K562 (cell line): ENCODE measurements around the gene MID1IP1. TPM values are rescaled to one million over a fixed set of nuclear protein-coding genes. Genes with fewer than 3 reads are reported as not detected.
A peak's percentile ranks its signal among the peaks of the same experiment; 100 is the strongest.

ENCODE experiments used
- ATAC-seq: fragments of 200-7000 bp; cut with Tn5 transposase; 3 replicates; pipeline ENCODE4 v1.9.1; 2020; ENCODE audit warnings: moderate library complexity
- BruUV-seq: library from RNA; stranded (reverse); fragments of 400-500 nt; replicated peaks from 2 replicates; lab custom pipeline; 2021; lab: Mats Ljungman, UMichigan
- CTCF ChIA-PET: fragments of 300-600 bp; formaldehyde crosslinking; extraction: SDS; loops from one replicate; lab custom pipeline; 2021; ENCODE audit warnings: low intra/inter-chr PET ratio; lab: Yijun Ruan, JAX
- POLR2A ChIA-PET: fragments of 300-600, 350-650 bp; sonication (Branson Sonifier 250); formaldehyde crosslinking; extraction: SDS; loops from one replicate; lab custom pipeline; 2021; ENCODE audit warnings: antibody characterized with exemption, inconsistent platforms; lab: Yijun Ruan, JAX
- DNase-seq, 4 experiments: peaks; one replicate each; pipeline versions ENCODE4 v3.0.0 to v3.0.0-alpha.2; 2011 to 2018; ENCODE audit warnings: low spot score in 3 of 4, mixed read lengths in 3 of 4; ENCODE audit errors: extremely low read depth in 1 of 4
- FAIRE-seq: peaks from 2 replicates; lab custom pipeline; 2011; peaks lifted over from hg19 to GRCh38; lab: Jason Lieb, UNC
- H2AFZ ChIP-seq: 2 replicates; pipeline ENCODE4 v1.6.0; 2011; ENCODE audit warnings: low read depth, low read length, control low read depth, inconsistent platforms
- H3K27ac ChIP-seq: fragments of 200-600 bp; 3 replicates; pipeline ENCODE4 v1.8.0; 2011; ENCODE audit warnings: low read depth, mild to moderate bottlenecking, control low read depth, inconsistent platforms, low read length, moderate library complexity, mixed read lengths; ENCODE audit errors: extremely low read depth
- H3K27me3 ChIP-seq, 2 experiments: fragments of 300-600 bp in 1 of 2; 2 replicates in 1 of 2; 3 replicates in 1 of 2; pipeline versions ENCODE4 v1.6.0 to v1.8.0; 2011; ENCODE audit warnings: inconsistent platforms in 2 of 2, low read length in 2 of 2, mild to moderate bottlenecking in 1 of 2, mixed read lengths in 1 of 2, moderate library complexity in 1 of 2; ENCODE audit not compliant: control insufficient read depth in 2 of 2, insufficient read depth in 2 of 2
- H3K36me3 ChIP-seq: fragments of 300-600 bp; 3 replicates; pipeline ENCODE4 v1.8.0; 2011; ENCODE audit warnings: mild to moderate bottlenecking, low read length, inconsistent platforms; ENCODE audit not compliant: control insufficient read depth, insufficient read depth
- H3K4me1 ChIP-seq, 2 experiments: fragments of 200-600 bp in 1 of 2; replicated peaks in 1 of 2; 2 replicates in 1 of 2; 3 replicates in 1 of 2; pipeline versions ENCODE4 v1.5.1 to v1.8.0; 2011; ENCODE audit warnings: inconsistent platforms in 2 of 2, low read length in 2 of 2, mild to moderate bottlenecking in 1 of 2, mixed read lengths in 1 of 2, moderate library complexity in 1 of 2; ENCODE audit not compliant: control insufficient read depth in 2 of 2, insufficient read depth in 2 of 2
- H3K4me2 ChIP-seq: 2 replicates; pipeline ENCODE4 v1.6.1; 2011; ENCODE audit warnings: low read length, control low read depth, inconsistent platforms, mixed read lengths; ENCODE audit not compliant: insufficient read depth
- H3K4me3 ChIP-seq: fragments of 200-600 bp; sonication (generic), shearing (Covaris generic); 2 replicates; pipeline ENCODE4 v1.5.1; 2016; ENCODE audit warnings: control low read depth, inconsistent platforms
- H3K79me2 ChIP-seq: fragments of 200-600 bp; 3 replicates; pipeline ENCODE4 v1.8.0; 2011; ENCODE audit warnings: low read length, inconsistent platforms; ENCODE audit not compliant: control insufficient read depth, insufficient read depth
- H3K9ac ChIP-seq, 2 experiments: 2 replicates each; pipeline versions ENCODE4 v1.6.0 to v1.6.1; 2011; ENCODE audit warnings: low read depth in 2 of 2, low read length in 2 of 2, control low read depth in 1 of 2, inconsistent platforms in 1 of 2, mild to moderate bottlenecking in 1 of 2, mixed read lengths in 1 of 2; ENCODE audit not compliant: insufficient read depth in 1 of 2
- H3K9me1 ChIP-seq: one replicate; pipeline ENCODE4 v1.6.0; 2011; ENCODE audit warnings: inconsistent platforms, mild to moderate bottlenecking, low read length, moderate library complexity; ENCODE audit not compliant: control insufficient read depth, insufficient read depth
- H3K9me3 ChIP-seq: replicated peaks from 2 replicates; pipeline ENCODE4 v1.5.1; 2011; ENCODE audit warnings: low read depth, low read length, inconsistent platforms; ENCODE audit not compliant: control insufficient read depth, insufficient read depth
- H4K20me1 ChIP-seq: replicated peaks from 2 replicates; pipeline ENCODE4 v1.6.1; 2011; ENCODE audit warnings: low read length, inconsistent platforms, mixed read lengths; ENCODE audit not compliant: control insufficient read depth, insufficient read depth
- GABPB2 ChIP-seq: fragments of 250-450 bp; sonication (Bioruptor Pico); conservative IDR thresholded peaks from 2 replicates; pipeline ENCODE4 v1.5.1; 2021; ENCODE audit warnings: mild to moderate bottlenecking
- PTRF ChIP-seq: fragments of 450-650 bp; IDR thresholded peaks from 2 replicates; pipeline ENCODE4 v1.6.1; 2016; ENCODE audit warnings: mild to moderate bottlenecking, missing genetic modification characterization, missing compliant biosample characterization
- ZKSCAN8 ChIP-seq: fragments of 200-800 bp; sonication (Bioruptor generic); IDR thresholded peaks from 2 replicates; pipeline ENCODE4 v1.6.1; 2016; ENCODE audit warnings: missing genetic modification characterization, missing compliant biosample characterization
- ZNF639 ChIP-seq, 2 experiments: fragments of 200-800 bp in 1 of 2; sonication (Bioruptor generic) in 1 of 2; sonication (generic) in 1 of 2; formaldehyde crosslinking in 1 of 2; IDR thresholded peaks in 1 of 2; conservative IDR thresholded peaks in 1 of 2; 2 replicates each; pipeline versions ENCODE4 v1.5.0 to v1.6.1; 2016 to 2020; ENCODE audit warnings: missing compliant biosample characterization in 1 of 2, missing genetic modification characterization in 1 of 2, missing genetic modification reagents in 1 of 2
- WGBS: fragments of 100-300 bp; shearing (Covaris generic); methylation state at CpG from one replicate; pipeline ENCODE4 v1.1.6; 2016; ENCODE audit warnings: low coverage, mixed read lengths; ENCODE audit not compliant: insufficient coverage; ENCODE audit errors: missing lambda C conversion rate; 5-methylcytosine and 5-hydroxymethylcytosine counted together
- in situ Hi-C: fragments of 300-500 bp; cut with MboI; formaldehyde crosslinking; loops from 4 replicates; pipeline ENCODE4 v1.15.0; 2018; ENCODE audit warnings: inconsistent platforms, mixed read lengths
- intact Hi-C: fragments of 100-400 bp; cut with micrococcal nuclease; formaldehyde crosslinking; loops from 2 replicates; pipeline ENCODE4 v1.14.2; 2022
- polyA plus RNA-seq, 8 experiments: library from polyadenylated mRNA; depleted of rRNA in 4 of 8; stranded (reverse) in 5 of 8; unstranded in 3 of 8; fragments of >200 nt; fragmentation: Nextera tagmentation in 2 of 8; fragmentation: Illumina TruSeq in 1 of 8; extraction: Ambion mirVana in 2 of 8; extraction: Trizol in 1 of 8; gene quantifications; 2 replicates each; pipeline versions ENCODE4 v1.2.1 to v1.2.3, GENCODE V29; 2011 to 2014; ENCODE audit warnings: inconsistent platforms in 1 of 8, missing spikeins in 1 of 8
- total RNA-seq, 7 experiments: library from RNA; depleted of rRNA in 6 of 7; stranded (reverse); fragments of >200 nt in 6 of 7; fragmentation: Illumina TruSeq in 2 of 7; extraction: Trizol in 2 of 7; gene quantifications; 2 replicates each; pipeline versions ENCODE4 v1.2.1 to v1.2.3, GENCODE V29; 2011 to 2021; ENCODE audit warnings: low replicate concordance in 1 of 7

MID1IP1 gene
- total and polyA plus RNA-seq, 9 of the 15 experiments (the other 6 are each of a cell fraction or from before 2014, with no cell fraction given): 0.51 to 102 (median 27.5) TPM

GRCh38 chrX:38811515-38812243 is 10.4 kb downstream of the MID1IP1 start:
- H3K4me2 ChIP-seq: 0 out of 2 replicates have a peak overlapping the region, but pooled peaks have one; percentile 18
- no peaks in the 10 kb centered on the region for H3K27me3 ChIP-seq
- H3K9me3 ChIP-seq: no peaks in the 10 kb centered on the region
- BruUV-seq: no TSS peak
- no peak overlapping the region for H3K27ac ChIP-seq
- TF ChIP-seq ZKSCAN8 (CRISPR knock-in tag) (0 out of 2 replicates have a peak, but pooled peaks have one; percentile 26), PTRF (tag) (no peak), ZNF639 (CRISPR knock-in tag; conservative IDR thresholded peaks at IDR 0.05 in 1 of 2, IDR thresholded peaks at IDR 0.05 in 1 of 2) (0 out of 4 replicates have a peak, but pooled peaks of 1 of the 2 experiments have one; percentile 42), GABPB2 (CRISPR knock-in tag) (no peak)
- peaks cover 3 to 23% of the 10 kb centered on the region in 2 experiments; a peak in 3 of 5 replicates for H3K4me1 ChIP-seq
- 24% methylated on average over 3 of the region's 3 CpGs for WGBS
- no peaks in the 10 kb centered on the region for H3K9me1 ChIP-seq
- peaks cover 4% of the 10 kb centered on the region; the same call in 2 of the 3 replicates for H3K36me3 ChIP-seq
- no peak overlapping the region for H3K4me3 ChIP-seq
- no peak for FAIRE-seq
- peak overlapping the region; percentile 70 for H2AFZ ChIP-seq
- in situ Hi-C loops: no loop called here
- ChIA-PET POLR2A (interaction anchor here (0.8 kb wide), 1 partner anchor 81 kb away, joined by 4 read pairs; no protein-coding TSS in a partner anchor), CTCF (no interaction called here)
- no peak for ATAC-seq
- intact Hi-C loops: no loop called here
- H4K20me1 ChIP-seq: no peaks in the 10 kb centered on the region
- no peak overlapping the region for H3K9ac ChIP-seq
- no peak for DNase-seq
- H3K79me2 ChIP-seq: peaks cover 18% of the 10 kb centered on the region
